Measurements from ENCODE around the gene RAB1B.
A peak's percentile ranks its signal among the peaks of the same experiment; 100 is the strongest.

RAB1B gene

GRCh38 chr11:66268244-66268951 is at the start of gene RAB1B:
RAB1B (plus strand) TSS chr11:66268639; CDS start chr11:66268680, 41 bp downstream.
- peak; percentile 99 for DNase-seq

- peak; percentile 28 for DNase-seq
Observed at GRCh38 chr11:66218846-66219620, 49.4 kb upstream of the RAB1B start.

GRCh38 chr11:66219846-66220565 is 48.4 kb upstream of the RAB1B start:
- DNase-seq, result peak; percentile 21

- DNase-seq, result peak; percentile 22
Observed at GRCh38 chr11:66220566-66220935, 47.9 kb upstream of the RAB1B start.

GRCh38 chr11:66221012-66221411 is 47.4 kb upstream of the RAB1B start:
- DNase-seq, result no peak

GRCh38 chr11:66221726-66222236 is 46.7 kb upstream of the RAB1B start:
- peak; percentile 39 for DNase-seq

- peak; percentile 92 for DNase-seq
Observed at GRCh38 chr11:66222358-66223149, 45.9 kb upstream of the RAB1B start.

- no peak for DNase-seq
Observed at GRCh38 chr11:66224226-66224855, 44.1 kb upstream of the RAB1B start.

GRCh38 chr11:66225066-66225465 is 43.4 kb upstream of the RAB1B start:
- no peak for DNase-seq

- DNase-seq, result no peak
Observed at GRCh38 chr11:66226101-66226500, 42.3 kb upstream of the RAB1B start.

- no peak for DNase-seq
Observed at GRCh38 chr11:66227700-66228099, 40.7 kb upstream of the RAB1B start.

- DNase-seq, result no peak
Observed at GRCh38 chr11:66228521-66228920, 39.9 kb upstream of the RAB1B start.

- DNase-seq, result no peak
Observed at GRCh38 chr11:66230156-66230555, 38.3 kb upstream of the RAB1B start.

- DNase-seq, result no peak
Observed at GRCh38 chr11:66230978-66231377, 37.5 kb upstream of the RAB1B start.

GRCh38 chr11:66231561-66231960 is 36.9 kb upstream of the RAB1B start:
- DNase-seq, result no peak

GRCh38 chr11:66232769-66233168 is 35.7 kb upstream of the RAB1B start:
- DNase-seq, result no peak

- no peak for DNase-seq
Observed at GRCh38 chr11:66233301-66233700, 35.1 kb upstream of the RAB1B start.

- DNase-seq, result no peak
Observed at GRCh38 chr11:66235141-66235540, 33.3 kb upstream of the RAB1B start.

GRCh38 chr11:66237867-66238266 is 30.6 kb upstream of the RAB1B start:
- no peak for DNase-seq

- no peak for DNase-seq
Observed at GRCh38 chr11:66238786-66239413, 29.5 kb upstream of the RAB1B start.

- no peak for DNase-seq
Observed at GRCh38 chr11:66239511-66239910, 28.9 kb upstream of the RAB1B start.

Data from activated CD4-positive, CD25-positive, alpha-beta regulatory T cell treated with anti-CD3 and anti-CD28 coated beads, Interleukin-2, amount 50 U/mL, for 72 hours (primary cell).